NCI-H2107 (cell line): Measurements from ENCODE around the gene ZMYND8.
A peak's percentile ranks its signal among the peaks of the same experiment; 100 is the strongest.
"Not testable (repeated sequence)": the region's sequence is repeated elsewhere in the genome, so short reads cannot be mapped to it uniquely, and the experiment has no call there.

ENCODE experiments used
- DNase-seq: peaks from one replicate; lab custom pipeline; 2025; lab: John Stamatoyannopoulos, UW

The ZMYND8 gene

DNA sequence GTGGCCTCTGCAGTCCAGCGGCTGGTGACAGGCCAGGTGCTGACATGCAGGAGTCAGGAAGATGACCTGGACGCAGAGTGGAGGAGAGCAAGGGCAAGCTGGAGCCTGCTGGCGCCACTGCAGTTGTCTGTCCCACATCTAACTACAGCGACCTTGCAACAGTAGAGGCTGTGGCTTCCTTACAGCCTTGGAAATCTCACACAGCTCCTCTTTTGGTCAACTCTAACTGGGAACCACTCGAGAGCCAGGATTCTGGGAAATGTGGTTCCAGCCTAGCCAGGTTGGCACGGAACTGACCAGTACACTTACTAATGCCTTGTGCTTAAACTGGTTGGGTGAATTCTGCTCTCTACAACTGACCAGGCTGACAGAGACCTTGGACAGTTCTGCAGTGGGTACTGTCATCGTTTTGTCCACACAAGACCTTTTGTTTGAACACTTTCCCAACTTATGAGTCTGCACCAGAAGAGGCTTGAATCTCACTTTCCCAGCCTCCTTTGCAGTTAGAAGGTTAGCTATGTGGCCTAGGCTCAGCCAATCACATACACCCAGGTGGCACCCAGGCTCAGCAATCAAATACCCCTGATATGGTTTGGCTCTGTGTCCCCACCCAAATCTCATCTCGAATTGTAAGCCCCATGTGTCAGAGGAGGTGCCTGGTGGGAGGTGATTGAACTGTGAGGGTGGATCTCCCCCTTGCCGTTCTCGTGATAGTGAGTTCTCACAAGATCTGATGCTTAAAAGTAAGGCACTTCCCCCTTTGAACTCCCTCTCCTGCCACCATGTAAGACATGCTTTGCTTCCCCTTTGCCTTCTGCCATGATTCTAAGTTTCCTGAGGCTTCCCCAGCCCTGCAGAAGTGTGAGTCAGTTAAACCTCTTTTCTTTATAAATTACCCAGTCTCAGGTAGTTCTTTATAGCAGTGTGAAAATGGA, 153.5 kb downstream of the ZMYND8 start:
- no peak for DNase-seq

DNA sequence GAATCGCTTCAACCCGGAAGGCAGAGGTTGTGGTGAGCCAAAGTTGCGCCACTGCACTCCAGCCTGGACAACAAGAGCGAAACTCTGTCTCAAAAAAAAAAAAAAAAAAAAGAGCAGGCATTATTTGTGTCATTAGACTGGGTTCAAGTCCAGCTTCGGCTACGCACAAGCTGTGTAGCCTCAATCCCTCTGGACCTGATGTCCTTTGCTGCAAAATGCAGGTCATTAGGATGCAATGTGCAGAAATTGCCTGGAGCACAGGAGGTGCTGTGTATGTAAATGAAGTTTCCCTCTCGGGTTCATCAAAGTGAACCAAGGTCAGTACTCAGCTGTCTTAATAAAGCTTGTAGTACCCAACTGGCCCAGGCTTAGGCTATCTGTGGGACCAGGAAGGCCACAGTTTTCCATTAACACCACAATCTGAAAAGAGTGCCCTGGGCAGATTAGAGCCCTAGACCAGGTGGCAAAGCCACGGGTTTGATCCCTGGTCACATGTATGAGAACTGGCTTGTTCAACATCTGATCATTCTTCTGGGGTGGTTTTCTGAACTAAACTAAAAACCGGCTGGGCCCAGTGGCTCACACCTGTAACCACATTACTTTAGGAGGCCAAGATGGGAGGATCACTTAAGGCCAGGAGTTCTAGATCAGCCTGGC, 155.3 kb downstream of the ZMYND8 start:
- DNase-seq = no peak

DNA sequence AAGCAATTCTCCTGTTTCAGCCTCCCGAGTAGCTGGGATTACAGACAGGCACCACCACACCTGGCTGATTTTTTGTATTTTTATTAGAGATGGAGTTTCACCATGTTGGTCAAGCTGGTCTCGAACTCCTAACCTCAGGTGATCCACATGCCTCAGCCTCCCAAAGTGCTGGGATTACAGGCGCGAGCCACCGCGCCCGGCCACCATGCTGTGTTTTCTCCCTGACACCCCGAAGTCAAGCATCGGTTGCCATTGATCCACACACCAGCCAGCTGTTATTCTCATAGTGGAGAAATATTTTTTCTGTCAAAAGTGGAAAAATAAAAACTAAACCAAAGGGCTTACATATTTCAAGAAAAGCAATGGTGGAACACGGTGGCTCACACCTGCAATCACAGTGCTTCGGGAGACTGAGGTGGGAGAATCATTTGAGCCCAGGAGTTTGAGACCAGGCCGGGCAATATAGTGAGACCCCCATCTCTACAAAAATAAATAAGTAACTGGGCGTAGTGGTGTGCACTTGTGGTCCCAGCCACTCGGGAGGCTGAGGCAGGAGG, 157.4 kb downstream of the ZMYND8 start:
- DNase-seq = no peak

DNA sequence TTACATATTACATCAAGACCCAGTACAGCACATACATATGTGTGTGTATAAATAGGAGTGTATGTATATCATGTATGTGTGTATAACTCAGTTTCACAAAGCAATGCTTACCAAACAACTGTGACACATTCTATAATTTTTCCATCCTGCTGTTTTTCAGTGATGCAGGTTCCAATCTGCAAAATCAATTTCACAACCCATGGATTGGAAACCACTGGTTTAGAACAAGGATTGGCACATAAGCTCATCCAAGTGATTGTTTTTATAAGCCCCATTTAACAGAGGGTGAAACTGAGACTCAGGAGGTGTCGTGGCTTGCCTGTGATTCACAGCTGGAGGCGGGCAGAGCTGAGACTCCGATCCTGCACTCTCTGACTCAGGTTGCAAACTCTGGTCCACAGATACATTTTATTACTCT, 158.2 kb downstream of the ZMYND8 start:
- DNase-seq = no peak

GRCh38 chr20:47196091-47197081, 160.1 kb downstream of the ZMYND8 start:
- peak; percentile 43 for DNase-seq

- DNase-seq = no peak
These were observed 160.9 kb downstream of the ZMYND8 start for GRCh38 chr20:47195573-47195972.

DNA sequence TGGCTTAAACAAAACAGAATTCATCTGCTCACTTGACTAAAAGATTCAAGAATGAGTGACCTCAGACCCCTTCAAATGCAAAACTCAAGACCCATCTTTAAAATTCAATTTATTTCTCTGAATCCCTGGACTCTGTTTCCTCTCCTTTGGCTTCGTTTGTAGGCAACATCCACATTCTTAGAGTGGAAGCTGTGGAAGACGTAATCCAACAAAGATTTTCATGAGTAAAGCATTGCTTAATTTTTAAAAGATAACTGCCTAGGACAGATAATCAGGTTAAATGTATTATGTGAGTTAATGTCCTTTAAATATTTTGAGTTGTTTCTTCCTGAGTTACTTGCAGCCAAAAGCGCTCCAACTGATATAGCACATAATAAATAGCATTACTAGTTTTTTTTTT, 164.5 kb downstream of the ZMYND8 start:
- no peak for DNase-seq

- no peak for DNase-seq
These were observed 165.3 kb downstream of the ZMYND8 start for GRCh38 chr20:47191074-47191673.

GRCh38 chr20:47189060-47189459, 167.4 kb downstream of the ZMYND8 start:
- DNase-seq = no peak

GRCh38 chr20:47188540-47188939, 168.0 kb downstream of the ZMYND8 start:
- DNase-seq = no peak

DNA sequence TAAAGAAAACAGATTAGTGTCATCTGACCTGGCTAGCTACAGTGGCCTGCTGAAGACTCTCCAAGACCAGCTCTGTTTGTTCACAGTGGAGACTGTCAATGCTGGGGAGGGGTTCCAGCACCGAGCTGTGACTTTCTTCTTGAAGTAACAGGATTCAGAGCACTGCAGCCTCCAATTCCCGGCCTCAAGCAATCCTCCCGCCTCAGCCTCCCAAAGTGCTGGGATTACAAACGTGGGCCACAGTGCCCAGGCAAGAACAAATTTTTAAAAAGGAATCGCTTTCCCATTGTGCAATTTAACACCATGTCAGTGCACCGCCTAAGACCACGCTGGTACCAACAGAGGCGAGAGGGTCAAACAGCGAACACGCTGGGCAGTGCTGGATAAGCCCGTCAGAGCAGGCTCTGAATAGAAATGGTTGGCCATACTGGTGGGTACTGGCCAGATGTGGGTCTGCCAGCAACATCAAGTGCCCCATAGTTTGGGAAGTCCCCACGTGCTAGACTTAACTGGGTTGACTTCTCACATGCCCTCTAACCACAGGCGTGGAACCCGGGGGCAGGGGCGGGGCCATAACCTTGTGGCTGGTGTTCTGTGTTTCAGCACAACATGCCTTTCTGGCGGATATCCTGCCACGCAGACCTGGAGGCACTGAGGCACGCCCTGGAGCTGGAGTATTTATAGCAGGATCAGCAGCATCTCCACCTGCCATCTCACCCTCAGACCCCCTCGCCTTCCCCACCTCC, 168.9 kb downstream of the ZMYND8 start:
- no peak for DNase-seq

- no peak for DNase-seq
These were observed 173.1 kb downstream of the ZMYND8 start for GRCh38 chr20:47183367-47183766.

- DNase-seq = no peak
These were observed 175.2 kb downstream of the ZMYND8 start for GRCh38 chr20:47181056-47181862.

GRCh38 chr20:47179267-47179666, 177.2 kb downstream of the ZMYND8 start:
- DNase-seq = no peak

GRCh38 chr20:47178851-47179250, 177.6 kb downstream of the ZMYND8 start:
- DNase-seq = no peak

DNA sequence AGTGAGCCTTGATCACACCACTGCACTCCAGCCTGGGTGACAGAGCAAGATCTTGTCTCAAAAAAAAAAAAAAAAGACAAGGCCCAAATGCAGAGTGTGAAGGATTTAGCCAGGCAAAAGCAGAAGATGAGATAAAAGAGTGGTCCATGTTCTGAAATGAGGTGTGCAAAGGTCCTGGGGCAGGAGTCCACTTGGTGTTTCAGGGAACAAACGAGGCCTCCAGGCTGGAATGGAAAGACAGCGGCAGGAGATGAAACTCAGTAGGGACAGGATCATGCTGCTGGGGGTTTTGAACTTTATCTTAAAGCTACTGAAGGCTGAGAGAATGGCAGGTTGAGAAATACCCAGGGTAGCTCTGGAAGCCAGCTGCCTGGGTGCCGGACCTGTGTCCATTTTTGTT, 178.2 kb downstream of the ZMYND8 start:
- no peak for DNase-seq

DNA sequence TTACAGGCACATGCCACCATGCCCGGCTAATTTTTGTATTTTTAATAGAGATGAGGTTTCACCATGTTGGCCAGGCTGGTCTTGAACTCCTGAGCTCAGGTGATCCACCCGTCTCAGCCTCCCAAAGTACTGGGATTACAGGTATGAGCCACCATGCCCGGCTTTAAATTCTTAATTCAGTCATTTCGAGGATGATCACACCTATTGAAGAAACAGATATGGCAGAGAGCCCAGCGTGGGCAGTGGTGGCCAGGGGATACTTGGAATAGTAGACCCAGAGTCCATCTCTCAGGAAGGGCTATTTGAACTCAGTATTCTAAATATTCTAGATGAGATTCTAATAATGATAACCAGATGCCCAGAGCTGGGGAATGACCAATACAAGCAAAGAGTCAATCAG, 180.3 kb downstream of the ZMYND8 start:
- not testable (repeated sequence) for DNase-seq

- DNase-seq = no peak
These were observed 181.0 kb downstream of the ZMYND8 start for GRCh38 chr20:47175493-47175892.

DNA sequence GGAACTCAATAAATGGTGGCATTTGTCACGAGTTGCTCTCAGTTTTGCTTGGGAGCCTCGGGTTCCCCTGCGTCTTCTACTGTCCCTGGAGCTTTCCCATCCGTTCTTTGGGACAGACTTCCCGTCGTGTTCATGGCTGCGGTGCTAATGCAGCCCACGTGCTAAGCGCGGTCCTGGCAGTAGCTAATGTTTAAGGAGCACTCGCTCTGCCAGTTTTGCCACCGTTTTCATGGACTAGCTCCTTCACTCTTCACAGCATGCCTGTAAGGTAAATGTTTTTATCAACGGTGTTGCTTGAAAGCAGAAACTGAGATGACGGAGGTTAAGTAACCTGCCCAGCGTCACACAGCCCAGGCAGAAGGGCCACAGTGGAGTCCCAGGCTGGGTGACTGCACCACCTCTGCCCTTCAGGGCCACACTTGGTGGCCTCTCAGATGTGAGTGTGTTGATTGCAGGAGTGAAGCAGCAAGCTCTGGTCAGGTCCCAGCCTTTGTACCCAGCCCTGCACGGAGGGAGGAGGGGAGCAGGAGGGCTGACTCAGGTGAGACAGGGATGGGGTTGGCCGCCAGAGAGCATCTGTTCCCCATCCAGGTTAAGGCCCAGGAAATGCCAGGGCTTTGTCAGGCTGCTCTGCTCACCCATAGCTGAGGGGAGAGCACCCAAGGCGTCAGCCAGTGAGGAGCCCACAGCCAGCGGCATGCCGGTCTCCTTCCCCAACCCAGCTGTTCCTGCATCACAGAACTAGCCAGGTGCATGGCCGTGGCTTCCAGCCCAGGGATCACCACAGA, 181.8 kb downstream of the ZMYND8 start:
- no peak for DNase-seq
